Measurements from ENCODE around the gene USP54. TPM values are rescaled to one million over a fixed set of nuclear protein-coding genes. Genes with fewer than 3 reads are reported as not detected.

The USP54 gene
- total RNA-seq, 4 donors from 2014 or later: 45.6 to 54.8 (median 46.7) TPM

DNA sequence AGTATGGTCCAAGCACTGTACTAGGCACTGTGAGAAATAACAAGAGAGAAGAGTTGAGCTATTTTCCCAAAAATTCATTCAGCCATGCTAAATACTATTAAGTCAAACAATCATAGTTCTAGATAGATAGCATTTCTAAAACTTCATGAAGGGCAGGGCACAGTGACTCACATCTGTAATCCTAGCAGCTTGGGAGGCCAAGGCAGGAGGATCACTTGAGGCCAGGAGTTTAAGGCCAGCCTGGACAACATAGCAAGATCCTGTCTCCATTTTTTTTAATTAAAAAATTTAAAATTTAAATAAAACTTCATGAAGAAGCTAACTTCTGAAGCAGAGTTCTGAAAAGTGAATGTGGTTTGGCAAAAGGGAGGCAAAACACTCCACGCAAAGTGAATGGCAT lies 29.9 kb downstream of the USP54 start:
- no peaks in the 10 kb centered on the region for H3K27me3 ChIP-seq
- no peaks in the 10 kb centered on the region for H3K9me3 ChIP-seq
- WGBS: 91% methylated on average over 1 of the region's 1 CpG
- peaks cover 0 to 24% (median 13%) of the 10 kb centered on the region in 4 donors for H3K36me3 ChIP-seq
- intact Hi-C loops (cut with DNase I): no loop called here
- H3K4me3 ChIP-seq: no peak overlapping the region
- H3K27ac ChIP-seq (replicated peaks in 1 of 4): no peak overlapping the region
- H3K4me1 ChIP-seq: peaks cover 0 to 6% (median 0%) of the 10 kb centered on the region in 4 donors
- TF ChIP-seq POLR2A (IDR thresholded peaks at IDR 0.05; ENCODE audit: low read depth): no peak
- no peak for TF ChIP-seq POLR2AphosphoS5 (IDR thresholded peaks at IDR 0.05)
- no peak for TF ChIP-seq EP300 (IDR thresholded peaks at IDR 0.05)
- TF ChIP-seq, protein P1, sequence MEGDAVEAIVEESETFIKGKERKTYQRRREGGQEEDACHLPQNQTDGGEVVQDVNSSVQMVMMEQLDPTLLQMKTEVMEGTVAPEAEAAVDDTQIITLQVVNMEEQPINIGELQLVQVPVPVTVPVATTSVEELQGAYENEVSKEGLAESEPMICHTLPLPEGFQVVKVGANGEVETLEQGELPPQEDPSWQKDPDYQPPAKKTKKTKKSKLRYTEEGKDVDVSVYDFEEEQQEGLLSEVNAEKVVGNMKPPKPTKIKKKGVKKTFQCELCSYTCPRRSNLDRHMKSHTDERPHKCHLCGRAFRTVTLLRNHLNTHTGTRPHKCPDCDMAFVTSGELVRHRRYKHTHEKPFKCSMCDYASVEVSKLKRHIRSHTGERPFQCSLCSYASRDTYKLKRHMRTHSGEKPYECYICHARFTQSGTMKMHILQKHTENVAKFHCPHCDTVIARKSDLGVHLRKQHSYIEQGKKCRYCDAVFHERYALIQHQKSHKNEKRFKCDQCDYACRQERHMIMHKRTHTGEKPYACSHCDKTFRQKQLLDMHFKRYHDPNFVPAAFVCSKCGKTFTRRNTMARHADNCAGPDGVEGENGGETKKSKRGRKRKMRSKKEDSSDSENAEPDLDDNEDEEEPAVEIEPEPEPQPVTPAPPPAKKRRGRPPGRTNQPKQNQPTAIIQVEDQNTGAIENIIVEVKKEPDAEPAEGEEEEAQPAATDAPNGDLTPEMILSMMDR (IDR thresholded peaks at IDR 0.05): no peak
- DNase-seq (ENCODE audit: extremely low spot score): no peak

DNA sequence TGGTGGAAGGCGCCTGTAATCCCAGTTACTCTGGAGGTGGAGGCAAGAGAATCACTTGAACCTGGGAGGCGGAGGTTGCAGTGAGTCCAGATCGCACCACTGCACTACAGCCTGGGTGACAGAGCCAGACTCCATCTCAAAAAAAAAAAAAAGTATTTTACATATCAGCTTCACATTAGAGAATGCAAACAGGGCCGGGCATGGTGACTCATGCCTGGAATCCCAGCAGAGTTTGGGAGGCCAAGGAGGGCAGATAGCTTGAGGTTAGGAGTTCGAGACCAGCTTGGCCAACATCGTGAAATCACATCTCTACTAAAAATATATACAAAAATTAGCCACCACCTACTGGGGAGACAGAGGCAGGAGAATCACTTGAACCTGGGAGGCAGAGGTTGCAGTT lies 31.6 kb downstream of the USP54 start:
- no peak for DNase-seq (ENCODE audit: extremely low spot score)
- H3K27me3 ChIP-seq: no peaks in the 10 kb centered on the region
- intact Hi-C loops (cut with DNase I): no loop called here
- H3K36me3 ChIP-seq: peaks cover 0 to 18% (median 11%) of the 10 kb centered on the region in 4 donors
- no peak overlapping the region for H3K4me3 ChIP-seq
- 96% methylated on average over 6 of the region's 6 CpGs for WGBS
- H3K27ac ChIP-seq (replicated peaks in 1 of 4): no peak overlapping the region
- peaks cover 4 to 19% (median 8%) of the 10 kb centered on the region in 4 donors for H3K4me1 ChIP-seq
- no peaks in the 10 kb centered on the region for H3K9me3 ChIP-seq
- TF ChIP-seq, protein P1 (IDR thresholded peaks at IDR 0.05): no peak
- no peak for TF ChIP-seq POLR2AphosphoS5 (IDR thresholded peaks at IDR 0.05)
- TF ChIP-seq POLR2A (IDR thresholded peaks at IDR 0.05; ENCODE audit: low read depth): no peak
- no peak for TF ChIP-seq EP300 (IDR thresholded peaks at IDR 0.05)

DNA sequence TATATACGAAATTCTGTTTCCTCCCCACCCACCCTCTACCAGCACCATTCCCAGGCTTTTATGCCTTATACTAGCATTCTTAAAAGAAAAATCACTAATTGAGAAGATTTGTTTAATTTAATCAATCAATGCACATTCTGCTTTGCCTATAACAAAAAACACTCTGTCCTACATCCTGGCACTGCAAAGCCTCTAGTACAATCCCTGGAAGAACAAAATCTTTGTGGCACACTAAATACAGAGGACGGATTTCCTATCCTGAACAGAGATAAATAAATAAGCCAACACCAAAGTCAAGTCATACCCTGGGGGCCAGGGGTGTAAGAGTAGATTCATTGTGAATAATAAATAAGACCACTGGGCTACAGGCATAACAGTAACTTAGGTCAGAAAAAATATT lies 34.3 kb downstream of the USP54 start:
- WGBS: 88% methylated on average over 2 of the region's 2 CpGs
- TF ChIP-seq POLR2AphosphoS5 (IDR thresholded peaks at IDR 0.05) (no peak), POLR2A (IDR thresholded peaks at IDR 0.05; ENCODE audit: low read depth) (no peak), EP300 (IDR thresholded peaks at IDR 0.05) (no peak)
- TF ChIP-seq, protein P1 (IDR thresholded peaks at IDR 0.05): no peak

DNA sequence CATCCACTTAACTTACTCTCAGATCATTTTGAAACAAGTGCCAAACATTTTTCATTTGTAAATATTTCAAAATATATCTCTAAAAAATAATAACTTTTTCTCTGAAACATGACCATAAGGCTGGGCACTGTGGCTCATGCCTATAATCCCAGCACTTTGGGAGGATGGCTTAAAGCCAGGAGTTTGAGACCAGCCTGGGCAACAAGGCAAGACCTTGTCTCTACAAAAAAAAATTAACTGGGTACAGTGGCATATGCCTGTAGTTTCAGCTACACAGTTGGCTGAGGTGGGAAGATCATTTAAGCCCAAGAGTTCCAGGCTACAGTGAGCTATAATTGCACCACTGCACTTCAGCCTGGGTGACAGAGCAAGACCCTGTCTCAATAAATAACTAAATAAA lies 36.4 kb downstream of the USP54 start:
- DNase-seq (ENCODE audit: extremely low spot score): no peak
- TF ChIP-seq POLR2A (IDR thresholded peaks at IDR 0.05; ENCODE audit: low read depth) (no peak), POLR2AphosphoS5 (IDR thresholded peaks at IDR 0.05) (no peak), EP300 (IDR thresholded peaks at IDR 0.05) (no peak)
- TF ChIP-seq, protein P1 (IDR thresholded peaks at IDR 0.05): no peak
- Histone ChIP-seq H3K4me1 (peaks cover 18 to 53% (median 48%) of the 10 kb centered on the region in 4 donors), H3K4me3 (no peak overlapping the region), H3K27ac (replicated peaks in 1 of 4) (peak overlapping the region; percentile 76 to 85 (median 77)), H3K27me3 (no peaks in the 10 kb centered on the region), H3K9me3 (no peaks in the 10 kb centered on the region), H3K36me3 (peaks cover 0 to 10% (median 7%) of the 10 kb centered on the region in 4 donors)
- intact Hi-C loops (cut with DNase I): no loop called here

More for the DNA sequence above, 34.3 kb downstream of the USP54 start:
- no peak overlapping the region for H3K4me3 ChIP-seq
- peaks cover 18 to 41% (median 35%) of the 10 kb centered on the region in 4 donors for H3K4me1 ChIP-seq
- H3K9me3 ChIP-seq: no peaks in the 10 kb centered on the region
- H3K27me3 ChIP-seq: no peaks in the 10 kb centered on the region
- no peak for DNase-seq (ENCODE audit: extremely low spot score)
- peaks cover 0 to 13% (median 11%) of the 10 kb centered on the region in 4 donors for H3K36me3 ChIP-seq
- no peak overlapping the region for H3K27ac ChIP-seq (replicated peaks in 1 of 4)
- intact Hi-C loops (cut with DNase I): no loop called here

DNA sequence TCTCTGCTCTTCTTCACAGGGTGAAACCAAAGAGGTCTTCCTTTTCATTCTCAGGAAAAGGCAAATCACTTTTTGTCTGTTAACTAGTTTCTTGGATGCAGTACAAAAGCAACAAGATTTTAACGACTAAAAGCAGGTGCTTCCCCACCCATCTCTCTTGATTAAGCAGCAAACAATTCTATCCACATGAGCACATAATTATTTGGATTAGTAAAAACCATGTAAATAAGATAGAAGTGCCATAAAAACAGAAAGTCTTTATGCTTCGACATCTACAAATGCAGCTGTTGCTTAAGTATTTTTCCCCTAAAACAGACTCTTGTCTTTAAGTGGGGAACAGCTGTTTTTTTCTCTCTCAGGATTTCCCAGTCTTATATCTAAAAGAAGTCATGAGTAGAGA lies 37.4 kb downstream of the USP54 start:
- no peak for DNase-seq (ENCODE audit: extremely low spot score)

More for the DNA sequence above, 37.4 kb downstream of the USP54 start:
- Histone ChIP-seq H3K4me1 (peaks cover 18 to 53% (median 48%) of the 10 kb centered on the region in 4 donors), H3K27me3 (no peaks in the 10 kb centered on the region), H3K36me3 (peaks cover 0 to 7% (median 2%) of the 10 kb centered on the region in 4 donors), H3K27ac (replicated peaks in 1 of 4) (peak overlapping the region; percentile 76 to 85 (median 77)), H3K9me3 (no peaks in the 10 kb centered on the region), H3K4me3 (peak overlapping the region; percentile 6 to 12 (median 11))
- 39% methylated on average over 2 of the region's 2 CpGs for WGBS
- intact Hi-C loops (cut with DNase I): no loop called here
- TF ChIP-seq, protein P1 (IDR thresholded peaks at IDR 0.05): no peak
- TF ChIP-seq POLR2A (IDR thresholded peaks at IDR 0.05; ENCODE audit: low read depth) (no peak), EP300 (IDR thresholded peaks at IDR 0.05) (no peak), POLR2AphosphoS5 (IDR thresholded peaks at IDR 0.05) (no peak)
